HG03571 (cell line): ENCODE results near the gene PLIN5.
"Not testable (repeated sequence)": the region's sequence is repeated elsewhere in the genome, so short reads cannot be mapped to it uniquely, and the experiment has no call there.

ENCODE experiments used
- ATAC-seq: cut with Tn5 transposase; IDR thresholded peaks from one replicate; pipeline ENCODE4 v1.9.1; 2021; ENCODE audit not compliant: unreplicated experiment

PLIN5 gene

GRCh38 chr19:4568886-4569285, 33.9 kb upstream of the PLIN5 start:
- ATAC-seq, result no peak

GRCh38 chr19:4567584-4568071, 32.6 kb upstream of the PLIN5 start:
- no peak for ATAC-seq

DNA sequence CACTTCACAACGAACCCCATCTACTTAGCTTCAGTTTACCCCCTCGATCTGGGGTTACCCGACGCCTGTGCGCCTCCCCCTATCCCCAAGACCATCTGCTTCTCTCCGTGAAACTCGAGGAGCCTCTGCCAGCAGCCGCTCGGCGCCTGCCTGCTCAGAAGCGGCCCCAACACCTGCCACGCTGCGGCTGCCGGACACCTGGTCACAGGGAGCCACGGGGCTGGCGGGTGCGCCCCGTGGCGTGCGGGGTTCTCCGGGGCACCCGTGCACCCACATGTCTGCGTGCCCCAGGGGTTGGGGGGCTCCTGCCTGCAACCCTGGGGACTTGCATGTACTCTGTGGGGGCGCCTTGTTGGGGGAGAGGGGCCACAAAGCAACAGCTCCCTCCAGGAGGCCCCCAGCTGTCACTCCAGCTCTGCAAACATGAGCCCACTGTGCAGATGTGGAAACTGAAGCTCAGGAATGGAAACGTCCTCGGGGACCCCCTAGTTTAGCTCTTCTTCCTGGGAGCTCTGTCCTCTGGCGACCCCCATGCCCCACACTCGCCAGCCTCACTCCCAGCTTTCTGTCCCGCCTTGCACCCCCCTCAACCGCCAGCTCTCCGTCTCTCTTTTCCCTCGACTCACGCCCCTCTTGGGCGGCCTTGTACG, 31.5 kb upstream of the PLIN5 start:
- no peak for ATAC-seq

DNA sequence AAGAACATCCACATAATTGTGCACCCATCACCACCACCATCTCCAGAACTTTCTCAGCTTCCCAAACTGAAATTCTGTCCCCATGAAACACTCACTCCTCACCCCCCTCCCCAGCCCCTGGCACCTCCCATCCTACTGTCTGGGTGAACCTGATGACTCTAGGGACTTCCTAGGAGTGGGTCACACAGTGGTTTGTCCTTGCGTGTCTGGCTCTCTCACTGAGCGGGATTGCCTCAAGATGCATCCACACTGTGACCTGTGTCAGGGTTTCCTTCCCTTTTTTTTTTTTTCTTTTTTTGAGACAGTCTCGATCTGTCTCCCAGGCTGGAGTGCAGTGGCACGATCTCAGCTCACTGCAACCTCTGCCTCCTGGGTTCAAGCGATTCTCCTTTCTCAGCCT, 28.5 kb upstream of the PLIN5 start:
- not testable (repeated sequence) for ATAC-seq

- not testable (repeated sequence) for ATAC-seq
Measured at GRCh38 chr19:4562085-4562484, 27.1 kb upstream of the PLIN5 start.

- ATAC-seq, result no peak
Measured at GRCh38 chr19:4559569-4559968, 24.5 kb upstream of the PLIN5 start, which contains the start of gene SEMA6B. Gene SEMA6B, minus strand, starts transcription at chr19:4559684. Its CDS starts 1,227 bp downstream, at chr19:4558457.

DNA sequence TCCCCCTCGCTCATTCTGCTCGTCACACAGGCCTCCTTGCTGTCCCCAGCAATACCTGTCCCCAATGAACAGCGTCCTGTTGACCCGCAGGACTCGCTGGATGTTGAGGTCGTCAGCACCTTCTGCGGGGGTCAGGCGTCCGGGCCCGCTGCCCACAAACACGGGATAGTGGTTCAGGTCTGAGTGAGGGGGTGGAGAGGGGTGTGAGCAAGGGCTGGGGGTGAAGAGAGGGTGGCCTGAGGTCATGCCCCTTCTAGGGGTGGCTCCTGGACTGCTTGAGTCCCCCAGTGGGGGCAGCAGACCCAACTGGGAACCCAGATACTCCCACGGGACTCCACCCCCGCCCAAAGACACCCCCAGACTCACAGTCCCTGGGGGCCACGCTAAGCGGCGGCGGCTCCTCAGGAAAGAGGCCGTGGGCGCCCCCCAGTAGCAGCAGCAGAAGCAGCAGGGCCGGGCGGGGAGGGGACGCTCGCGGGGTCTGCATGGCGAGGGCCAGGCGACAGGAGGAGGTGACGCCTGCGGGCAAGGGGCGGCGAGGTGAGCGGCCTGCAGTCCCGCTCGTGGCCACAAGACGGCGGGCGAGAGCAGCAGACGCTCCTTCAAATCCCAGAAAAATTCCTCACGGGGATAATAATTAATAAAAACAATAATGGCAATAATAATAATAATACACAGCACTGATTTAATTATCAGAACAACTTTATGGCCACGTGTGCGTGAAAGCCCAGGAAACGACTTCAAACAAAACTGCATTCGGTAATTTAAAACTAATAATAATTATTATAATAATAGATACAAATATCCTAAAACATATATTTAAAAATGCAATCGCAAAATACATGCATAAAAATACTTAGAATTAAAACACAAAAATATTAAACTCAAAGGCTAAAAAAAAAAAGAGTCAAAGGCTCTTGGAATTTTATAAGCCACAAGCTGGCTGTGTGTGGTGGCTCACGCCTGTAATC, 23.2 kb upstream of the PLIN5 start:
- ATAC-seq, result no peak

DNA sequence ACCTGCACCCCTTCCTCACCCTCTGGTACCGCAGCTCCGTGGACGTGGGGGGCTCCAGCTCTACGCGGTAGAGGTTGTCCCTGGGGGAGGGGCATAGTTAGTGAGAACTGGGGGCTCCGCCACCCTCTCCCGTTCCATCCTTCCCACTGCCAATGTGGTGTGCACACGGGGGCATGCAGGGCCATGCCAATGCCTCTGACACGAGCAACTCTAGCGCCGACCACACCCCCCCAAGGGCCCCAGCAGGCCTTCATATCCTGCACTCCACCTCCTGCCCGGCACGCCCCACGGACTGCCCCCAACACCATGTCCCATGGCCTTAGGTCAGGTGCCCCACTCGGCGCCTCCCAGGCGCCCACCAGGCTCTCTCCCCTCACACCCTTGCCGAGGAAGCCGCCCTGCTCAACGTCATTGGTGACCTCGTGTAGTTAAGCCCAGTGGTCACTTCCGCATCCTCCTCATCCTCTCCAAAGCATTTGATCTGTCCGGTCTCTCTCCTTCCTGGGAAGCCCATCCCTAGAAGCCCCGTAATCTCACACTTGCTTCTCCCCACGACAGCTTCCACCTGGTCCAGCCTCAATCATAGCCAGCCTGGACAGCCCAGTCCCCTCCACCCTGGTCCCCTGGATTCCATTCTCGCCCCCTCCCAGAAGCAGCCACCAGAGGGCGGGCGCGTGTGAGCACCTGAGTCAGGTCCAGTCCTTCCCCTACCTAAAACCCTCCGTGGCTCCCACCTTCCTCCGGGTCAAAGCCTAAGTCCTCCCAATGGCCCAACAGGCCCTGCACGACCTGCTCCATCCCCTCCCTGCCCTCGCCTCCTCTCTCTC, 22.3 kb upstream of the PLIN5 start:
- no peak for ATAC-seq

DNA sequence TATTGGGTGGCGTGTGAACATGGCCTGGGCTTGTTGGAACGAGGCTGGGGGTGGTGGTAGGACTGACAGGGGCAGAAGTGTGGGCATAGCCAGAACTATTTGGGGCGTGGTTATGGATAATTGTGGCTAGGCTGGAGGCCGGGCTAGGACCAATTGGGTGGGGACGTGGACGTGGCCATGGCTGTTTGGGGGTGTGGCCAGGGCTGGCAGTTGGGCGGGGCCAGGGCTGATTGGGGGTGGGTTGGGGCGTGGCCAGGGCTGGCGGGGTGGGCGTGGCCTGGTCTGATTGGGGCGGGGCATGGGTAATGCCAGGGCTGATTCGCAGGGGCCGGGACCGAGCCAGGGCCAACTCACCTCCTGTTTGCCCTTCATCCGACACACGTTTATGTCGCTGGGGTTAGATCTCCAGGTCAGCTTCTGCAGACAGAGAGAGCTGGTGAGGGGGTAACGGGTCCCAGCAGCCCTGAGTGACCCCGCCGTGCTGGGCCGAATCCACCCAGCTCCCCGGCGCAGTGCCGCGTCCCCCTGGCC, 21.6 kb upstream of the PLIN5 start:
- ATAC-seq, result no peak

DNA sequence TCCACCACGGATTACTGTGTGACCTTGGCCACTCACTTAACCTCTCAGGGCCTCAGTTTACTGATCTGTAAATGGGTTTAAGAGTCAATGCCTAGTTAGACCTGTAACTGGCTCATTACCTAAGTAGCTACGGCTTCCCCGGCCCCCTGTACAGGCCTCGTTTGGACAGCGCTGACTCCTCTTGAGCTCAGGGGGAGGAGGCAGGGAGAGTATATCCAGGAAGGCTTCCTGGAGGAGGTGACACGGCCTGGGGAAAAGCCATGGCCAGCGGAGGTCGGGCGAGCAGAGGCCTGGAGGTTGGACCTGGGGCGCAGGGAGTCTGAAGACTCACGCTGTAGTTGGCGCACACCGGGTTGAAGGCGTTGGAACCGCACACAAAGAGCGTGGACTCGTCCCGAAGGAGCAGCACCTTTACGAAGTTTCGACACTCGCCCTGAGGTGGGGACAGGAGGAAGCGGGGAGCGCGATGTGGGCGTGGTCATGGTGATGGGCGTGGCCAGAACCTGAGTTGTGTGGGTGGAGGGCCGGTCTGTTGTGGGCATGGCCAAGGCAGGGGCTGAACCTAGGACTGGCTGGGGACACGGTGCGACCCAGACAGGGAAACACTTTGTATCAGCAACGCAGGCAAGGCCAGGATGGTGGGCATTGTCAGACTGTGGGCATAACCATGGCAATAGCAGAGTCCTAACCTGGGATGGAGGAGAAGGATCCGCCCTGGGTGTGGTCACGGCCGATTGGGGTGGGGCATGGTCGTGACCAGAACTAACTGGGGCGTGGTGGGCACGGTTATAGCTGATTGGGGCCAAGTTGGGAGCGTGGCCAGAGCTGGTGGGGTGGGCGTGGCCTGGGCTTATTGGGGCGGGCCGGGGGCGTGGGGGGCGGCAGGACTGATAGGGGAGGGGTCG, 20.9 kb upstream of the PLIN5 start:
- no peak for ATAC-seq

GRCh38 chr19:4554717-4555116, 19.7 kb upstream of the PLIN5 start:
- ATAC-seq, result no peak

GRCh38 chr19:4553775-4554174, 18.8 kb upstream of the PLIN5 start:
- ATAC-seq, result no peak

DNA sequence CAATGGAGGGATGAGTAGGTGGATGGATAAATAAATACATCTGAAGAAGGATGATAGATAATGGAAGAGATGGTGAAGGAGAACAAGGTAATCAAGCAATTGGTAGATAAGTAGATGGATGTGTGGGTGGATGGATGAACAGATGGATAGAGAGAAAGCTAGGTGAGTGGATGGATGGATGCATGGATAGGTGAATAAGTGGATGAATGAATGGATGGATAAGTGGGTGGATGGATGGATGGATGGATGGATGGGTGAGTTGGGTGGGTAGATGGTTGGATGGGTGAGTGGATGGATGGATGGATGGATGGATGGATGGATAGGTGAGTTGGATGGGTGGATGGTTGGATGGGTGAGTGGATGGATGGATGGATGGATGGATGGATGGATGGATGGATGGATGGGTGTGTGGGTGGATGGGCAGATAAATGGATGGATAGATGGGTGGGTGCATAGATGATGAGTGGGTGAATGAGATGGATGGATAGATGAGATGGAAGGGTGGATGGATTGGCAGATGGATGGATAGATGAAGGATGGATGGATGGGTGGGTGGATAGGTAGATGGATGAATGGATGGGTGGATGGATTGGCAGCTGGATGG, 18.2 kb upstream of the PLIN5 start:
- no peak for ATAC-seq

DNA sequence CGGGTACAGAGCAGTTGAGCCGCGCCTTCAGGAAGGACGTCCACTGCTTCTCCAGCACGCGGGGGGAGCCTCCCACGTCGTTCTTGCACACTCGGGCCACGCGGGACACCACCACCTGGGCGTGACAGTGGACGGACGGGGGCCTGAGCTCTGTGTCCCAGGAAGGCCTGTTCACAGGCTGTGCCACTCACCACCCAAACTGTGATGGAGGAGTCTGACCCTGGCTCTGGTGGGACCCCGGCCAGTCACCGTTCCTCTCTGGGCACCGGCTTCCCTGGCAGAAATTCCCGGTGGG, 17.4 kb upstream of the PLIN5 start:
- no peak for ATAC-seq

- ATAC-seq, result no peak
Measured at GRCh38 chr19:4550479-4551050, 15.5 kb upstream of the PLIN5 start.

- no peak for ATAC-seq
Measured at GRCh38 chr19:4550018-4550417, 15.0 kb upstream of the PLIN5 start.

- no peak for ATAC-seq
Measured at GRCh38 chr19:4548238-4548584, 13.2 kb upstream of the PLIN5 start.

GRCh38 chr19:4547303-4548237, 12.5 kb upstream of the PLIN5 start:
- ATAC-seq, result no peak
